Measurements from ENCODE around the gene MYOT.
"Not testable (repeated sequence)": the region's sequence is repeated elsewhere in the genome, so short reads cannot be mapped to it uniquely, and the experiment has no call there.

The MYOT gene

GRCh38 chr5:137867664-137868063 is at the start of gene MYOT:
Gene MYOT (plus strand): TSS chr5:137867860. CDS start chr5:137870652, 2,792 bp downstream.
- DNase-seq, result no peak

GRCh38 chr5:137819766-137820165 is 47.9 kb upstream of the MYOT start:
- no peak for DNase-seq

- no peak for DNase-seq
Measured at GRCh38 chr5:137822158-137822764, 45.4 kb upstream of the MYOT start.

GRCh38 chr5:137822984-137823383 is 44.7 kb upstream of the MYOT start:
- no peak for DNase-seq

- no peak for DNase-seq
Measured at GRCh38 chr5:137825165-137825564, 42.5 kb upstream of the MYOT start.

- DNase-seq, result no peak
Measured at GRCh38 chr5:137826067-137826466, 41.6 kb upstream of the MYOT start.

GRCh38 chr5:137828180-137828579 is 39.5 kb upstream of the MYOT start:
- DNase-seq, result no peak

GRCh38 chr5:137828664-137829063 is 39.0 kb upstream of the MYOT start:
- no peak for DNase-seq

- DNase-seq, result no peak
Measured at GRCh38 chr5:137831105-137831504, 36.6 kb upstream of the MYOT start.

- no peak for DNase-seq
Measured at GRCh38 chr5:137831526-137831925, 36.1 kb upstream of the MYOT start.

- DNase-seq, result no peak
Measured at GRCh38 chr5:137832416-137832815, 35.2 kb upstream of the MYOT start.

GRCh38 chr5:137833463-137833862 is 34.2 kb upstream of the MYOT start:
- DNase-seq, result no peak

GRCh38 chr5:137834498-137835049 is 33.1 kb upstream of the MYOT start:
- DNase-seq, result no peak

- DNase-seq, result no peak
Measured at GRCh38 chr5:137836298-137836697, 31.4 kb upstream of the MYOT start.

- DNase-seq, result no peak
Measured at GRCh38 chr5:137836997-137837396, 30.7 kb upstream of the MYOT start.

GRCh38 chr5:137837491-137838394 is 29.9 kb upstream of the MYOT start:
- DNase-seq, result no peak

GRCh38 chr5:137838976-137839375 is 28.7 kb upstream of the MYOT start:
- no peak for DNase-seq

GRCh38 chr5:137842296-137842695 is 25.4 kb upstream of the MYOT start:
- no peak for DNase-seq

- DNase-seq, result no peak
Measured at GRCh38 chr5:137843676-137844299, 23.9 kb upstream of the MYOT start.

GRCh38 chr5:137845472-137845871 is 22.2 kb upstream of the MYOT start:
- no peak for DNase-seq

GRCh38 chr5:137847687-137848086 is 20.0 kb upstream of the MYOT start:
- DNase-seq, result no peak

- DNase-seq, result not testable (repeated sequence)
Measured at GRCh38 chr5:137853165-137853564, 14.5 kb upstream of the MYOT start.

- DNase-seq, result no peak
Measured at GRCh38 chr5:137856201-137856600, 11.5 kb upstream of the MYOT start.

Data from CD4-positive, alpha-beta T cell treated with Interleukin-15 for 1 hour (primary cell).